Nephron progenitor cell (in vitro differentiated cells): Measurements from ENCODE around the gene S100A5.
"Not testable (repeated sequence)": the region's sequence is repeated elsewhere in the genome, so short reads cannot be mapped to it uniquely, and the experiment has no call there.

Experiments used
- DNase-seq: peaks from one replicate; pipeline ENCODE4 v3.0.0; 2021
- H3K27ac Mint-ChIP-seq: 2 replicates; pipeline ENCODE4 v1.8.0; 2021; ENCODE audit warnings: mild to moderate bottlenecking, moderate library complexity, mixed read lengths
- H3K27me3 Mint-ChIP-seq: 2 replicates; pipeline ENCODE4 v1.8.0; 2021; ENCODE audit warnings: mild to moderate bottlenecking, low read depth, mixed read lengths; ENCODE audit not compliant: poor library complexity
- H3K36me3 Mint-ChIP-seq: 2 replicates; pipeline ENCODE4 v1.8.0; 2021; ENCODE audit warnings: low read depth, mixed read lengths
- H3K4me1 Mint-ChIP-seq: 2 replicates; pipeline ENCODE4 v1.8.0; 2021; ENCODE audit warnings: mixed read lengths
- H3K4me3 Mint-ChIP-seq: 2 replicates; pipeline ENCODE4 v1.8.0; 2021; ENCODE audit warnings: mild to moderate bottlenecking, moderate library complexity, mixed read lengths
- H3K9me3 Mint-ChIP-seq: 2 replicates; pipeline ENCODE4 v1.8.0; 2021; ENCODE audit warnings: mild to moderate bottlenecking, moderate library complexity, mixed read lengths
- TF ChIP-seq, protein P1 (sequence below): fragments of 200-600 bp; sonication (generic); IDR thresholded peaks from 2 replicates; pipeline ENCODE4 v1.5.0; 2021; ENCODE audit warnings: antibody characterized with exemption

Gene S100A5

DNA sequence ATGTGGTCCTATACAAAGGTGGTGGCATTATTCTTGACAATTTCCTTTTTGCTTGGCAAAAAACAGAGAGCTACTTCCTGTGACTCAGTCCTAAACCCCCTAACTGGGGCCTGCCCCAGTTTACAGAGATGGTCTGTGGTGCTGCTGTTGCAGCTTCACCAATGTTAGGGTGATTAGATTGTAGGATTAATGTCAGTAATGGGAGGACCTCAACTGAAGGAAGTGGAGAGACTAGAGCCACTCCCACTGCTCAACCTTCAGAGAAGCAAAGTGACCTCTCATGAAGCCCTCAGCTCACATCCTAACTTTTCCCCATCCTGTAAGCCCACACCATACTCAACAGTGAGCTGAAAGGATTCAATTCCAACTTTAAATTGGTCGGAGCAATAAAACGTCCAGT lies 8.6 kb downstream of the S100A5 start:
- H3K36me3 Mint-ChIP-seq = no peaks in the 10 kb centered on the region
- no peak overlapping the region for H3K4me3 Mint-ChIP-seq
- peaks cover 2% of the 10 kb centered on the region for H3K27me3 Mint-ChIP-seq
- no peak overlapping the region for H3K27ac Mint-ChIP-seq
- TF ChIP-seq, protein P1, sequence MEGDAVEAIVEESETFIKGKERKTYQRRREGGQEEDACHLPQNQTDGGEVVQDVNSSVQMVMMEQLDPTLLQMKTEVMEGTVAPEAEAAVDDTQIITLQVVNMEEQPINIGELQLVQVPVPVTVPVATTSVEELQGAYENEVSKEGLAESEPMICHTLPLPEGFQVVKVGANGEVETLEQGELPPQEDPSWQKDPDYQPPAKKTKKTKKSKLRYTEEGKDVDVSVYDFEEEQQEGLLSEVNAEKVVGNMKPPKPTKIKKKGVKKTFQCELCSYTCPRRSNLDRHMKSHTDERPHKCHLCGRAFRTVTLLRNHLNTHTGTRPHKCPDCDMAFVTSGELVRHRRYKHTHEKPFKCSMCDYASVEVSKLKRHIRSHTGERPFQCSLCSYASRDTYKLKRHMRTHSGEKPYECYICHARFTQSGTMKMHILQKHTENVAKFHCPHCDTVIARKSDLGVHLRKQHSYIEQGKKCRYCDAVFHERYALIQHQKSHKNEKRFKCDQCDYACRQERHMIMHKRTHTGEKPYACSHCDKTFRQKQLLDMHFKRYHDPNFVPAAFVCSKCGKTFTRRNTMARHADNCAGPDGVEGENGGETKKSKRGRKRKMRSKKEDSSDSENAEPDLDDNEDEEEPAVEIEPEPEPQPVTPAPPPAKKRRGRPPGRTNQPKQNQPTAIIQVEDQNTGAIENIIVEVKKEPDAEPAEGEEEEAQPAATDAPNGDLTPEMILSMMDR = no peak
- no peaks in the 10 kb centered on the region for H3K9me3 Mint-ChIP-seq
- H3K4me1 Mint-ChIP-seq = peaks cover 47% of the 10 kb centered on the region
- DNase-seq = no peak

DNA sequence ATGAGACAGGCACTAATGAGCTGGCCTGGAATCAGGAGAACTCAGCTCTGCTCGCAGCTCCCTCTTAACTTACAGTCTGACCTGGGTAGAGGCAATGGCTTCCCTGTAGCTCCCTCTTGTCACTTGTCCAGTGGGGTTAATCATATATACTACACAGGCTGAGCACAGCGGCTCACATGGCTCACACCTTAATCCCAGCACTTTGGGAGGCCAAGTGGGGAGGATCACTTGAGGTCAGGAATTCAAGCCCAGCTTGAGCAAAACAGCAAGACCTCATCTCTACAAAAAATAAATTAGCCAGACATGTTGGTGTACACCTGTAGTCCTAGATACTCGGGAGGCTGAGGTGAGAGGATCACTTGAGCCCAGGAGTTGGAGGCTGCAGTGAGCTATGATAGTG lies 9.1 kb downstream of the S100A5 start:
- Mint-ChIP-seq H3K27me3 (peaks cover 4% of the 10 kb centered on the region), H3K4me1 (peaks cover 47% of the 10 kb centered on the region), H3K27ac (no peak overlapping the region), H3K9me3 (no peaks in the 10 kb centered on the region), H3K36me3 (no peaks in the 10 kb centered on the region), H3K4me3 (no peak overlapping the region)
- no peak for DNase-seq
- TF ChIP-seq, protein P1 = no peak

DNA sequence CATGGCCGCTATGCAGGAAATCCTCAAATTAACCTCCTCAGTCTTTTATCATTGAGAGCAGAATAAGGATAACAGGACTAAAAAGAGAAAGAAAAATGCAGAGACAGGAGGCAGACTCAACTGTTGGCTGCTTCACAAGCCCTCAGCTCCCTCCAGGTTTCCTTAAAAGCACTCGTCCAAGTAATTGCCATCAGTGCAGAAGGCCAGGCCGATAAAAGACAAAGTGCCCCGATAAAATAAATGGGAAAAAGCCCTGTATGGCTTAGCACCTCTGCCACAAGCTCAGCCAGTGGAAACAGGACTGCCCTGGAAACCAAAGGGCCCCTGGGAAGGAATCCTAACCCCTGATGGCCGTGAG lies 13.1 kb downstream of the S100A5 start:
- Mint-ChIP-seq H3K4me1 (peaks cover 19% of the 10 kb centered on the region), H3K4me3 (no peak overlapping the region), H3K27me3 (peaks cover 7% of the 10 kb centered on the region), H3K27ac (no peak overlapping the region), H3K9me3 (peaks cover under 1% of the 10 kb centered on the region), H3K36me3 (no peaks in the 10 kb centered on the region)
- TF ChIP-seq, protein P1 = no peak
- DNase-seq = no peak

DNA sequence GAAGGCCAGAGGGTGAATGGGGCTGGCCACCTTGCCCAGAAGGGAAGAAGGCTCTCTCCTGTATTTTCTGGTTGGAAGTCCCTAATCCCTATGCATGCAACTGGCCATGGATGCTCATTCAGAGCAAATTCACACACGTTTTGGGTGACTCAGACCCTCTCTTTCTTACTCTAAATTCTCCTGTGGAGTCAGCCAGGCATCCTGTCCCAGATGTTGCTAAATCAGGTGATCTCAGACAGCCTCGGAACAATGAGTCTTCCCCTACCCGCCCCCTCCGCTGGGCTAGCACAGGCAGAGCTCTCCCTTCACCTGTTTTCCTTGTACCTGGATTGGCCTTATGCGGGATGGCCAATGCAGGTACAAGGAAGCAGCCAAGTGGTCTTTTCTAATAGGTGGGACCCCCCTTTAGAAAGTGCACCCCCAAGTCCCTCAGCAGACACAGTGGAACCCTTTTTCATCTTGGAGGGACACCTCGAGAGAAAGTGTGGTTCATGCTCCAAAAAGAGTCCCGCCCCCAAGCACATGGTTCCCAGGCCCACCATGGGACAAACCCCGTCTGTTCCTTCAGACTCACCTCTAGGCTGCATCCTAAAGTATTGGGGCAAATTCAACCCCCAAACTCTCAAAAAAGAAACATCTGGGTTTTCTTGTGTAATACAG lies 13.6 kb downstream of the S100A5 start:
- TF ChIP-seq, protein P1 = no peak
- Mint-ChIP-seq H3K27ac (no peak overlapping the region), H3K4me3 (no peak overlapping the region), H3K27me3 (peaks cover 7% of the 10 kb centered on the region), H3K36me3 (no peaks in the 10 kb centered on the region), H3K4me1 (peaks cover 14% of the 10 kb centered on the region), H3K9me3 (peaks cover 4% of the 10 kb centered on the region)
- DNase-seq = no peak

DNA sequence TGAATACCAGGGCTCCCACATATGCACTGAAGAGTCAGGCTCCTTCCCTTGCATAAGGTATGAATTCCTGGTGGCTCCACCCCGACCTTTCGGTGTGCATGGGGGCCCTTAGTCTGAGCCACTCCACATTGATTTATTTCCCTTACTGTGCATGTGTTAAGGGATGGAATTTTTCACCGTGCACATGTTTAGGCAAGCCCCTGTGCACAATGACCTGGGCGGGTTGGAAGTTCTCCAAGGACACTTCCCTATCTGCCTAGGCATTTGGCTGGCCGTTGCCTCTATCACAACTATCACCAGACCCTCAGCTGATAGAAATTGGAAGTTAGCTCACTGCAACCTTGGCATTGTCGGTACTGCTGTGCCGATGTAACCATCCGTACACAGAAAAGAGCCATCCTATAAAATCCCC lies 14.6 kb downstream of the S100A5 start:
- TF ChIP-seq, protein P1 = no peak
- Mint-ChIP-seq H3K4me3 (no peak overlapping the region), H3K27me3 (peaks cover 7% of the 10 kb centered on the region), H3K36me3 (no peaks in the 10 kb centered on the region), H3K9me3 (peaks cover 4% of the 10 kb centered on the region), H3K4me1 (peaks cover 13% of the 10 kb centered on the region), H3K27ac (no peak overlapping the region)
- DNase-seq = no peak

DNA sequence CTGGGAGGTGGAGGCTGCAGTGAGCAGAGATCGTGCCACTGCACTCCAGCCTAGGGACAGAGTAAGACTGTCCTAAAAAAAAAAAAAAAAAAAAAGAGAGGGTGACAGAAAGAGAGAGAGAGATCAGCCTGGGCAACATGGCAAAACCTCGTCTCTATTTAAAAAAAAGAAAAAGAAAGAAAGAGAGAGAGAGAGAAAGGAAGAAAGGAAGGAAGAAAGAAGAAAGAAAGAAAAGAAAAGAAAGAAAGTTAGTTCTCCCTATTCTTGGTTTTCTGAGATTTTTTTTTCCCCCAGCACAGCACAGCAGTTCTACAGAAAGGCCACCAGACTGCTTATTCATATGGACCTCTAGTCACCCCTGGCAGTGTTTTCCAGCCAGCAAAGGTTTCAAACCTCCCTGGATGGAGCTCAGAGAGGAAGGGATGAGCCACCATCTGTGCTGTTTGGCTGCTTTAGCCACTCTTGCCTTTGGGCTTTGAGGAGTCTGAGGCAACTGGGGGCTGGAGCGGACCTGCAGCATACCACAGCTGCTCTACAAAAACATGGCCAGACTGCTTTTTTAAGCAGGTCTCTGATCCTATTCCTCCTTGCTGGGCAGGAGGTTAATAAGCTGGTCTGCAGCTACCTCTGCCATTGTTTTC lies 15.5 kb downstream of the S100A5 start:
- H3K27ac Mint-ChIP-seq = no peak overlapping the region
- H3K27me3 Mint-ChIP-seq = peaks cover 7% of the 10 kb centered on the region
- TF ChIP-seq, protein P1 = no peak
- DNase-seq = no peak
- no peaks in the 10 kb centered on the region for H3K36me3 Mint-ChIP-seq
- H3K4me3 Mint-ChIP-seq = no peak overlapping the region
- H3K9me3 Mint-ChIP-seq = peaks cover 4% of the 10 kb centered on the region
- peaks cover 13% of the 10 kb centered on the region for H3K4me1 Mint-ChIP-seq

DNA sequence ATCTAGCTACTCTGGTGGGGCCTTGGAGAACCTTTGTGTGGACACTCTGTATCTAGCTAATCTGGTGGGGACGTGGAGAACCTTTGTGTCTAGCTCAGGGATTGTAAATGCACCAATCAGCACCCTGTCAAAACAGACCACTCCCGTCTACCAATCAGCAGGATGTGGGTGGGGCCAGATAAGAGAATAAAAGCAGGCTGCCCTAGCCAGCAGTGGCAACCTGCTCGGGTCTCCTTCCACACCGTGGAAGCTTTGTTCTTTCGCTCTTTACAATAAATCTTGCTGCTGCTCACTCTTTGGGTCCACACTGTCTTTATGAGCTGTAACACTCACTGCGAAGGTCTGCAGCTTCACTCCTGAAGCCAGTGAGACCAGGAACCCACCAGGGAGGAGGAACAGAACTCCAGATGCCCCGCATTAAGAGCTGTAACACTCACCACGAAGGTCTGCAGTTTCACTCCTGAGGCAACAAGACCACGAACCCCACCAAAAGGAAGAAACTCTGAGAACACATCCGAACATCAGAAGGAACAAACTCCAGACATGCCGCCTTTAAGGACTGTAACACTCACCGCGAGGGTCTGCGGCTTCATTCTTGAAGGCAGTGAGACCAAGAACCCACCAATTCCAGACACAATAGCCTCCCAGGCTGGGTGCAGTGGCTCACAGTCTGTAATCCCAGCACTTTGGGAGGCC lies 18.2 kb downstream of the S100A5 start:
- H3K4me3 Mint-ChIP-seq, H3K27ac Mint-ChIP-seq, H3K27me3 Mint-ChIP-seq, DNase-seq, H3K9me3 Mint-ChIP-seq, H3K36me3 Mint-ChIP-seq: not testable (repeated sequence)
- H3K4me1 Mint-ChIP-seq = peaks cover 18% of the 10 kb centered on the region

DNA sequence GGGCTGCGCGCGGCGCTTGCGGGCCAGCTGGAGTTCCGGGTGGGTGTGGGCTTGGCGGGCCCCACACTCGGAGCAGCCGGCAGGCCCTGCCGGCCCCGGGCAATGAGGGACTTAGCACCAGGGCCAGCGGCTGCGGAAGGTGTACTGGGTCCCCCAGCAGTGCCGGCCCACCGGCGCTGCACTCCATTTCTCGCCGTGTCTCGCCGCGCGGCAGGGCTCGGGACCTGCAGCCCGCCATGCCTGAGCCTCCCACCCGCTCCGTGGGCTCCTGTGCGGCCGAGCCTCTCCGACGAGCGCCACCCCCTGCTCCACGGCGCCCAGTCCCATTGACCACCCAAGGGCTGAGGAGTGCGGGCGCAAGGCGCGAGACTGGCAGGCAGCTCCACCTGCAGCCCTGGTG lies 18.9 kb downstream of the S100A5 start:
- H3K27me3 Mint-ChIP-seq, H3K4me3 Mint-ChIP-seq, DNase-seq, H3K27ac Mint-ChIP-seq, H3K9me3 Mint-ChIP-seq, H3K36me3 Mint-ChIP-seq: not testable (repeated sequence)
- H3K4me1 Mint-ChIP-seq = peaks cover 14% of the 10 kb centered on the region
